T-helper 1 cell (primary cell): ENCODE data around the gene CARD19.
"Not testable (repeated sequence)": the region's sequence is repeated elsewhere in the genome, so short reads cannot be mapped to it uniquely, and the experiment has no call there.

Experiments used
- DNase-seq, 5 donors: peaks; one replicate each; pipeline ENCODE4 v3.0.0-alpha.2; 2012 to 2020

CARD19 gene

DNA sequence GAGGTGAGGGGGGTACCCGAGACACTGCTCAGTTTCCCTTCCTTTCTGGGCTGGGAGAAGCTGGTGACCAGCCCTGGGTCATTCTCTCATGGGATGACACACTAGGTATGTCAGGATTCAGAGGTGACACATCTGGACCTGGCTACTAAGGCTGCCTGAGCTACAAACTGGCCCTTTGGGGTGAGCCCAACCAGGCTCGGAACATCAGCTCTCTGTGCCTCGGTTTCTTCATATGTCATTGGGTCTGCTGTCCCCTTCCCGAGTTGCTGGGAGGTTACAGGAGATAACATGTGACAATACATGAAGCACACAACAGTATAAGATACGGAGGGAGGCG is 11.8 kb downstream of the CARD19 start:
- DNase-seq: no peak

DNA sequence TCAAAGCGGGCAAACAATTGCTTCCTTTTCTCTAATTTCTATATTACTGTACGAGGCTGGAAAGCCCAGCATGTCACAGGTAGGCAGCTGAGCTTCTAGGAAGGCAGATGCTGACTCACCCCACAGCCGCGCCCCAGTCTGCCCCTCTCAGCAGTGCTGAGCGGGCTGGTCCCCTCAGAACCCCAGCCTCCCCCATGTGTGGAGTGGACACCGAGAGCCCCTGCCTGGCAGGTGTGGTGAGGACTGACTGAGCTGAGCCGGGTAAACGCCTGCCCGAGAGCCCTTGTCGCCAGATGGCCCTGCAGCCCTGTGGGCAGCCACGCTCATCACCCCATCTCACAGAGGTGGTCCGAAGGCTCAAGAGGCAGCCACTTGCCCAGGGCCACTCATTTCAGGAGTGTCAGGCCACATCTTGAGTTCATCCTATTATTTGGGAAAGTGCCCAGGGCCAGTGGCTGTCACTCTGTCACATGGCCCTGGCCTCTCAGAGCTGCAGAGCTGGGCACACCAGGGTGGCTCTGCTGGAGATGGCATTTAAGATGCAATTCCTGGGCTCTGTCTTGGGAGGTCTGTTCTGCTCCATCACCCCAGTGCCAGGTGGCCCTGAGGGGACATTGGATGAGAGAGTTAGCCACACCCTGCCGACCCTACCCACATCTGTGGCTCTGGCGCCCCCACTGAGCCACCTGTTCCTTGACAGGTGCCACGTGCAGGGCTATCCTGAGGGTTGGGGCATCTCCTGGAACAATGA is 12.4 kb downstream of the CARD19 start:
- DNase-seq: peak in 1 of 5 donors; percentile 84

DNA sequence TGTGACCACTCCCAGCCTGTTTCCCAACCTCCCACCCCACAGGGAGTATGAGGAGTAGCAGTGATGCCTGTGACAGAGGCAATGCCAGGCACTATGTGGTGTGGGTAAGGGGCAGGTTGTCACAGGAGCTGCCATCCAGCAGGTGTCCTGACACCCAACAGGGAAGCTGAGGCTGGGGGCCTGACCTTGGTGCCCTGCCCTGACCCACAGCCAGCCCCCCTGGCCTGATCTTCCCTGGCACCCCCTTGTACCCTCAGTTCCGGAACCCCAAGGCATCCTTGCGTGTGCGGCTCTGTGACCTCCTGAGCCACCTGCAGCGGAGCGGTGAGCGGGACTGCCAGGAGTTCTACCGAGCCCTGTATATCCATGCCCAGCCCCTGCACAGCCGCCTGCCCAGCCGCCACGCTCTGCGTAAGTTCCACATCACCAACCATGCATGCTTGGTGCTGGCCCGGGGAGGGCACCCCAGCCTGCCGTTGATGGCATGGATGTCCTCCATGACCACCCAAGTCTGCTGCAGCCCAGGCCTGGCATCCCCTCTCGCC is 14.4 kb downstream of the CARD19 start:
- DNase-seq: no peak

GRCh38 chr9:93111001-93111370 is 15.0 kb downstream of the CARD19 start:
- DNase-seq: no peak

- DNase-seq: no peak
Observed at GRCh38 chr9:93111371-93112115, 15.5 kb downstream of the CARD19 start.

GRCh38 chr9:93112116-93112863 is 16.3 kb downstream of the CARD19 start:
- no peak for DNase-seq

- no peak for DNase-seq
Observed at GRCh38 chr9:93112864-93113389, 16.9 kb downstream of the CARD19 start.

DNA sequence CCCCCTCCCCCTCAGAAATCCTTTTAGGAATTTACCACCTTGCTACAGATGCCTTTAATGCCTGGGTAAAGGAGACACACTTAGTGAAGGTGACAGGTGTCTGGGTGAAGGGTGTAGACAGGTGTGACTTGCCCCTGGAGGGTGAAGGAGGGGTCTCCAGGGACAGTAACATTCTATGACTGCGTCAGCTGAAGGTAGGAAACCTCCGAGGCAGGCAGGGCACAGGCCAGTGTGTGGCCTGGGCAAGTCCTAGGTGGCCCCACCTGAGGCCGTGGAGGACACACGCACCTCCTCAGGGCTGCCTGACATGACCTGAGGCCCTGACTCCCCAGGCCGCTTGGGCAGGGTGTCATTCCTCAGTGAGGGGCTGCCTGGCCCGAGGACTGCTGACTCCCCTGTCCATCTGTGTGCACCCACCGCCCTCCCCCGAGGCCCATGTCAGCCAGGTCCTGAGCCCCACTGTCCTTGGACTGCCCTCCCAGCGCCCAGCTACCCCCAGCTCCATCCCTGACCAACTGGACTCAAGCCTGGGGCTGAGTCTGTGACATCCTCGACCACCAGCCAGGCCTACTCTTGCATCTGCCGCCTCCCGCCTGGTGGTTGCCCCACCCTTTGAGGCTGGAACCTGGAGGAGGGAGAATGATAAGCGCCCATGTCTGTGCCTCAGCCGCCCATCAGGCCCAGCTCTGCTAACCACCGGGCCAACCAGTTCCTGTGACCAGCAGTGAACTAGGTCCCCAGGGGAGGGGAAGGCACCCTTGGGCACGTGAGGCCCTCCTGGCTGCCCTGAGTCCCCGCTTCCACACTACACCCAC is 18.4 kb downstream of the CARD19 start:
- DNase-seq: no peak

DNA sequence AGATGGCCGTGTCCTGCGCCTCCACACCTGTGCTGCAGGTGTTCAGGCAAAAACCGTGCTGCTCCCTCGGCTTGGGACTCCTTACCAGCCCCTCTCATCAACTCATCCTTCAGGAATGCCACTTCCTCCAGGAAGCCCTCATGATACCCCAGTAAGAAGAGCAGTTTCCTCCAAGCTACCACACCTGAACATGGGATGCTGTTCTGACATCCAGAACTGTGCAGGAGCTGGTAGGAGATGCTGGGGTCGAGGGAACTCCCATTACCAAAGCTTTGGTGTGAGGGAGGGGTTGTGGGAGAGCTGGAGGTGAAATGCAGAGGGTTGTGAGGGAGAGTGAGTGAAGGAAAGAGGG is 18.9 kb downstream of the CARD19 start:
- DNase-seq: no peak

- no peak for DNase-seq
Observed at GRCh38 chr9:93115486-93116071, 19.6 kb downstream of the CARD19 start.

DNA sequence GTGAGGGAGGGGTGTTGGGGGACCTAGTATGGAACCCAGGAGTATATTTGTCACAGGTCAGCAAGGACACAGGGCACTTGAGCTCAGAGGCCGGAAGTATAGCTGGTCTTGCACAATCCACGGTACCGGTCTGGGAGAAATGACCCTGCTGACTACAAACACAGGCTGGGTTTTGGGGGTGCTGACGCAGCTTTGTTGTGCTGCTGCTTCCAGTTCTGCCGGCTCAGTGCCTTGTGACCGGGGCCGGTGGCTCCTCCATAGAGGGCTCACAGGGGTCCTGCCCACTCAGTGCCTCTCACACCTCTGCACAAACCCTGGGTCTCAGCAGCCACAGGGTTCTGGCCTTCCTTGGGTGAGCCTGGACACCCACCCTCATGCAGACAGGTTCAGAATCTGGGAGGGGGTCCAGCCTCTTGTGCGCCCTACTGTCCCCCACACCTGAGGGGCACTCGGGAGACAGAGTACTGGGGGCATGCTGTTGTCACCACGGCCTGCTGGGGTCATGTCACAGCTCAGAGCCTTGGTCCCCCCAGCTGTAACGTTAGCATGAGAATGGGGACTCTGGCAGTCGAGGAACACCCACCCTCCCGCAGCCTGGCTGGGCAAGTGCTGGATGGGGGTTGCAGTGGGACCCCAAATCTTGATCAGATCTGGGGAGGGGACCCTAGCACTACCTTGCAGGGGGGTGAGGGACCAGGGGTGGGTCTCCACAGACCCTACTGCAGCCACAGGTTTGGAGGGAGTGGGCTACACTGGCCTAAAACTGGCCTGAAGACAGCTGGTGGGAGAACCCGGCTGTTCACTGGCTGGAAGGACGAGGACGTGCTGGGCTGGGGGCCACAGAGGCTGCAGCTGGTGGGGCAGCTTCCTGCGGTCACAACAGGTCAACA is 20.3 kb downstream of the CARD19 start:
- no peak for DNase-seq

- not testable (repeated sequence) for DNase-seq
Observed at GRCh38 chr9:93117521-93117920, 21.5 kb downstream of the CARD19 start.

DNA sequence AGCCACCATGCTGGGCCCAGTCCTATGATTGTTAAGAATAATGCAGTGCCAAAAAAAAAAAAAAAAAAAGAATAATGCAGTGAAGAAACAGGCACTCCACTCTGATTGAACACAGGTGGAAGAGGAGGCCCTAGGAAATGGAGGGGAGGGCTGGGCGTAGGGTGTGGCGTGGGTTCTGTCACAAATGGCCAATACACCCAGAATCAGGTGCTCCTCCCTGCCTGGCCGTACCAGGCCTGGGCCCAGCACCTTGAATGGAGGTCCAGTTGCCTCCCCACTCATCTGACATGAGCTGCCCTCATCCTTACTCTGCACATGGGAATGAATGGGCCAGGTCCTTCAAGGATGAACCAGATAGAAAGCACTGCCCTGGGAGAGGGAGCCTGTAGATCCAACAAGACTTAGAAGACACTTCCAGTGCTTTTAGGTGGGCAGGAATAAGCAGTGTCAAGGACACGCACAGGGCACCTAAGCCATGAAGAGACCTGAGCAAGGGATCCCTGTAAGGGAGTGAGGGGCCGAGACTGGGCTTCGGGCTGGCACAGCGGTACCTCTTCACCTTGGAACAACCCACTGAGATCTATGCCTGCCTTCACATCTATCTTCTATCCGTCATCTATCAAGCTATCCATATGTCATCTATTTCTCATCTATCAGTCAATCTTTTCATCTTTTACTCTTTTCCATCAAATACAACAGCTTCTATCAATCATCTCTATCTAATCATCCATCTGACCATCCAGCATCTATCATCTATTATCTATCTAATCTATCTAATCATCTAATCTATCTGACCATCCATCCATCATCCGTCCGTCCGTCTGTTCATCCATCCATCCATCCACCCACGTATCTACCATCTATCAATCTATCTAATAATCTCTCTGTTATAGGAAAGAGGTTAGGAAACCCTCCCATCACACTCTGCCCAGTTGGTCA is 22.2 kb downstream of the CARD19 start:
- no peak for DNase-seq

DNA sequence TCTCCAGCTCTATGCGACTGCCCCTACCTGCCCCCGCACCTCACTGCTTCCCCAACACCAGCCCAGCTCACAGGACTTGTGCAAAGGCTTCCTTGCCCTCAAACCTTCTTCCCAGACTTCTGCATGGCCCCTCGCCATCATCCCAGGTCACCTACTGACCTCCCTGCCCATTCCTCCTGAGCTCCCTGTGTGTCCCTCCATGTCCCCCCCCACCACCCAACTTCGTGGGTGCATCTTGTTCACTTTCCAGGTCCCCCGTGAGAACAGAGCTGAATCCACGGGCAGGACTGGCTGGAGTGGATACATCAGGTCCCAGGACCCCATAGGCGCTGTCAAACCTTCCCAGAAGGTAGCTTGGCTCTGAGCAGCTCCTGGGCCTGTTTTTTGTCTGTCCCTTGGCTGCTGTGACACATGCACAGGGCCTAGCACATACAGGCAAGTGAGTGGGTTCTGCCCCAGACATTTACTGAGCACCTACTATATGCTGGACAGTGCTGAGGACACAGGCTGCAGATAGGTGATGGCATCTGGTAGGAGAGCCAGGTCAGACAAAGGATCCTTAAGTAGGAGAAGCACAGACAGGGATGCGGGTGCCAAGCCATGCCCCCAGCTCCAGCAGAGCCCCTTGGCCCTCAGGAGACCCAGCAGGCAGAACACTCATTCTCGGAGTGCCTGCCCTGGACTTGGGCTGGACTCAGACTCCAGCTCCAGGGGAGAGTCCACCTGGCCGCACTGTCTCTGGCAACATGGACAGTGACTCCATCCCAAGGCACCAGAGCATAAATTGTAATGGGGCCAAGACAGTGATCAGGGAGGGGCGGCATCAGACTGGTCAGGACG is 23.1 kb downstream of the CARD19 start:
- DNase-seq: peak in 1 of 5 donors; percentile 2

GRCh38 chr9:93119703-93119952 is 23.6 kb downstream of the CARD19 start:
- peak in 1 of 5 donors; percentile 0 for DNase-seq

DNA sequence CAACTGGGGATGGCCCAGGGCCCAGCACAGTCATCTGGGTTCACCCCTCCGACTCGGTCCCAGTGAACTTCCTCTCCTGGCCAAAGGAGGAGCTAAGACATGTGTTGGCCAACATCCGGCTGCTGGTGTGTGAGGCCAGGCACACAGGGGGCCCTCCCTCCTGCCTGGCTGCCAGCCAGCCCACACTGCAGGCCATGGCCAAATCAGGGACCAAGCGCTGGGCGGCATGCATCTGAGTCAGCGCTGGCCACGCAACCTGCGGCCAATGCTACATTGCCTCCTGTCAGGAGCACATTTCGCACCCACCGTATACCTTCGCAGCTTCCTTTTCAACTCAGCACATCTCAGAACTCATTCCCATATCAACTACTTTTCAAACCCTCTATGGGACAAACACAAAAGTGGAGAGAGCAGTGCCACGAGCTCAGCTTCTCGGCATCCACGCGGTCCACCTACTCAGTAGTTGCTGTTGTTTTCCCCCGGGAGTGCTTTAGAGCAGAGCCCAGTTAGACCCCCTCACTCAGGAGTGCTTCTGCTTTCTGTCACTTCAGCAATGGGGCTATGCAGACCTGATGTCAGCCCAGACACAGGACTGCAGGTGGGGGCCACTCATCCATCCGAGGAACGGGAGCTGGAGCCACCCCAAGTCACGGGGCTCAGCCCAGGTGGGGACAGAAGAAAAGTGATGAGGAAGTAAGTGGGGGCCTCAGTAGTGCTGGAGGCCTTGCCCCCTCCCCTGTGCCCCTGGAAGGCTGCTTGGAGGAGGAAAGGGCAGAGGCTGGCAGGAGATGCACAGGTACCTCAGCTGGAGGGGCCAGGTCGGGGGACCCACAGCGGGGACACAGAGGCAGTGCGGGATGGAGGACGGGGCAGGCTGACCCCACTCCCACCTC is 24.2 kb downstream of the CARD19 start:
- DNase-seq: peak in 2 of 5 donors; percentile 5 to 55

- no peak for DNase-seq
Observed at GRCh38 chr9:93120846-93121315, 24.9 kb downstream of the CARD19 start.
